G401.6 (cell line): ENCODE measurements around the gene CISTR.
"Not testable (repeated sequence)": the region's sequence is repeated elsewhere in the genome, so short reads cannot be mapped to it uniquely, and the experiment has no call there.

Experiments used
- FAIRE-seq: peaks from 2 replicates; lab custom pipeline; 2012; peaks lifted over from hg19 to GRCh38; lab: Jason Lieb, UNC

CISTR gene

DNA sequence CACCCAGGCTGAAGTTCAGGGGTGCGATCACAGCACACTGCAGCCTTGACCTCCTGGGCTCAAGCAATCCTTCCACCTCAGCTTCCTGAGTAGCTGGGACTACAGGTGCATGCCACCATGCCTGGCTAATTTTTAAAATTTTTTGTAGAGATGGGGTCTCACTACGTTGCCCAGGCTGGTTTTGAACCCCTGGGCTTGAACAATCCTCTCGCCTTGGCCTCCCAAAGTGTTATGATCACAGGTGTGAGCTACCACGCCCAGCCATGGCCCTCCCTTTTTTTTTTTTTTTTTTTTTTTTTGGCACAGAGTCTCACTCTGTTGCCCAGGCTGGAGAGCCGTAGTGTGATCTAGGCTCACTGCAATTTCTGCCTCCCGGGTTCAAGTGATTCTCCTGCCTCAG, 33.2 kb downstream of the CISTR start:
- not testable (repeated sequence) for FAIRE-seq

DNA sequence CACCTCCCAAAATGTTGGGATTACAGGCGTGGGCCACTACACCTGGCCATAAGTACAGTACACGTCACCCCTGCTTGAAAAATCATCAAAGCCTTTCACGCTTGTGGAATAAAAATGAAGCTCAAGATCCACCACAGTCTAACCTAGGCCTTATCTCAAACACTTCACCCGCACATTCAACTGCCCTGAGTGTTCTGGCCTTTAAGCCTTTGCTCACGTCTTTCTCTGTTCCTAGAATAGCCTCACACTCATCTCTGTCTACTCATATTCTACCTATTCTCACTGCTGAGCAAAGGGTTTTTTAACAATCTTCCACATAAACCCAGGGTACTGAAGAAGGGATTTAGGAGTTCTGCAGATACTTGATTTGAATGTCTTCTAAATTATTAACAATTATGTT, 34.5 kb downstream of the CISTR start:
- FAIRE-seq: no peak

DNA sequence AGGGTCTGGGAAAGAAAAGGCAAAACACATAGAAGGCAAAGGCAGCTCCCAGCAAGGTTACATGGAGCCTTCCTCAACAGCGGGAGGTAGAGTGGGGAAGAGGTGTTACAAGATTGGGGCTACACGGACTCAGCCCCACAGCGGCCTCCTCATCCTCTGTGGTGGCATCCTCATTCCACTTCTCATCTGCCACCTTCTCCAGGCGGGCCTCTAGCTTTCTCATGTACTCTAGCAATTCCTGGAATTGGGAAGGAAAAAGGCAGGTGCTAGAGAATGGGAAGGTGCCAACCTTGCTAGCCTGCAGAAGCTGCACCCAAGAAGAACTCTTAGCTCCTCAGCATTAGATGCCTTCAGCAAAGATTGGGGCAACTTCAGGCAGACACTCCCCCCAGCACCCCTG, 37.8 kb downstream of the CISTR start:
- no peak for FAIRE-seq

DNA sequence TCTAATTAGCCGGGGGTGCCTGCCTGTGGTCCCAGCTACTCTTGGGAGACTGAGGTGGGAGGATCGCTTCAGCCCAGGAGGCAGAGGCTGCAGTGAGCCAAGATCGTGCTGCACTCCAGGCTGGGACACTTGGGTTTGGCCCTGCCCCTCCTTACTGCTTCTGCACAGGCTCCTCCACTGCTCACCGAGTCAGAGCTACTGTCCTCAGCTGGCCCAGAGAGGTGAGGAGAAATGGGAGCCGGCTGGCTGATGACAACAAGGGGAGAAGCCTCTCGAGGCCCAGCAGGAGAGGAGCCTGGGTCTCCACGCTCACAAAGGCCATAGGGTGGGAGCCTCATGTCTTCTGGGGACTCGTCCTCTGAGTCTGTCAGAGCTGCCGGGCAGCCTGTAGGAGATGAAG, 38.3 kb downstream of the CISTR start:
- FAIRE-seq: no peak

DNA sequence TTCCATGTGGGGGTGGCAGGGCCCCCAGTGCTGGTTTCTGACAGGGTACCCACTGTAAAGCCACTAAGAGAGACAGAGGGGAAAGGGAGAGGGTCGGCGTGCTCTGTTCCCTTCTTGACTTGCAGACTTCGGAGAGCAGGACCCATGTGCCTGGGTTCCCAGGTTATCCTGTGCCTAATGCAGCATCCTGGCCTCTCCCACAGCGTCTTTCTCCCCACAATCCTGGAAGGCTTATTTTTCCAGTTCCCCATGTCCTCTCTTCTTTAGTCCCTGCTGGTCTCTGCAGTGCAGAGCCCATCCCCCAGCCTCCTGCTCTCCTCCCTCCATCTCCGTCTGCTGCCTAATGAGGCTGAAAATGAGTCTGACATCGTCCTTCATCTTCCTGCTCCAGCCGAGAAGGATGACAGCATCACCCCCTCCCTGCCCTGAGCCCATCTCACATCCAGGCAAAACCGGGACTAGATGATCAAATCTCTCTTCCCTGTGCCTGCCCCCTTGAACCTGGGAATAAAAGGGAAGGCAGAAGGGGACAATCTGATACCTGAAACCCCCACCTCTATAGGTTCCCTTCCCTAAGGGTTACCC, 39.6 kb downstream of the CISTR start:
- no peak for FAIRE-seq

- FAIRE-seq: no peak
These were observed 41.7 kb downstream of the CISTR start for GRCh38 chr12:53710091-53710490.

GRCh38 chr12:53709671-53710070, 42.1 kb downstream of the CISTR start:
- FAIRE-seq: no peak

- FAIRE-seq: no peak
These were observed 45.7 kb downstream of the CISTR start for GRCh38 chr12:53706080-53706479.

GRCh38 chr12:53703756-53704155, 48.0 kb downstream of the CISTR start:
- no peak for FAIRE-seq

GRCh38 chr12:53701518-53702264, 50.1 kb downstream of the CISTR start:
- peak; percentile 83 for FAIRE-seq

DNA sequence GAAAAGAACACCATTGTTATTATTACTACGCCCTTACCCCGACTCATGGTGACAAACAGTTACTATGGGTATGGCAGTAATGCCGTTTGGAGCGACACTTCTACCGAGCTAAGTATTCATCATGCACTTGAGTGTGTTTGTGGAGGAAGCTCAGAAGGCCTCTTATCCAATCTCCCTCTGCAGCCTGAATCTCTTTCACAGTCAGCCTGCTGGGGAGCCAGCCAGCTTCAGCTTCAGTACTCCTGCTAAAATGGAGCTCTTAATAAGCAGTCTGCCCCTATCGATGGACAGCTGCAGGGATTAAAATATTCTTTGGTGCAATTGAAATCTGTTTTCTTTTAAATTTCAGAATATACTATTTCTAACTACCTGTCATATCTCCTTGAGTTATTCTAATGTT, 51.2 kb downstream of the CISTR start:
- no peak for FAIRE-seq

- no peak for FAIRE-seq
These were observed 52.1 kb downstream of the CISTR start for GRCh38 chr12:53699678-53700025.

GRCh38 chr12:53698948-53699677, 52.7 kb downstream of the CISTR start:
- FAIRE-seq: no peak

DNA sequence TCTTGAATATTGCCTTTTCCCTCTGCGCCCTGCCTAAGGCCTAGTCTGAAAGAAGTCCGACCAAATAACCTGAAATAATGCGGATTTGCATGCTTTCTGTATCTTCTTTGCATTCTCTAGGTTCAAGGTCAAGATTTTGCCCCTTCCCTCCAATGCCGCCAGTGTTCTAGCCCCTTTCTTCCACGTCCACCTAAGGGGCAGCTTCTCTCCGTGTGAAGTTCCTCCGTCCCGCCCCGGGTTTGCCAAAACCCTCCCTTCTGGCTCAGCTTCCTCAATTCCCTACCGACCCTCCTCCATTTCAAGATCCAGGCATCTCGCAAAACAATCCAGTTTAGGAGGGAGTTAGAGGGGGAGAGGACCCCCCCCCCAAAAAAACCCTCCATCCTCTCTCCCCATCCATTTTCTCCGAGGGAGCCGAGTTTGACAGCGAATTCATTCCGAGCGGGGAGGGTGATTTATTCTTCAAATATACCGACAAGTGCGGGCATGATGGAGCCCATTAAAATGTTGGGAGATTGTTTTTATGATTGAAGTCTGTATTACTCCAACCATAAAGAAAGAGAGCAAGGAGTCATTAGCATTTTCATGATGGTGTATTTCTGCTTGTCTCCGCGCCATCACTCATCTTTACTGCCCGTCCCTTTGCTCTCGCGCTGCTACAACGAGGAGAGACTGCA, 55.0 kb downstream of the CISTR start:
- FAIRE-seq: no peak
